ENCODE results near the gene NR1I3.

- TF ChIP-seq POLR2A (IDR thresholded peaks at IDR 0.05), result no peak
- TF ChIP-seq, protein P1, sequence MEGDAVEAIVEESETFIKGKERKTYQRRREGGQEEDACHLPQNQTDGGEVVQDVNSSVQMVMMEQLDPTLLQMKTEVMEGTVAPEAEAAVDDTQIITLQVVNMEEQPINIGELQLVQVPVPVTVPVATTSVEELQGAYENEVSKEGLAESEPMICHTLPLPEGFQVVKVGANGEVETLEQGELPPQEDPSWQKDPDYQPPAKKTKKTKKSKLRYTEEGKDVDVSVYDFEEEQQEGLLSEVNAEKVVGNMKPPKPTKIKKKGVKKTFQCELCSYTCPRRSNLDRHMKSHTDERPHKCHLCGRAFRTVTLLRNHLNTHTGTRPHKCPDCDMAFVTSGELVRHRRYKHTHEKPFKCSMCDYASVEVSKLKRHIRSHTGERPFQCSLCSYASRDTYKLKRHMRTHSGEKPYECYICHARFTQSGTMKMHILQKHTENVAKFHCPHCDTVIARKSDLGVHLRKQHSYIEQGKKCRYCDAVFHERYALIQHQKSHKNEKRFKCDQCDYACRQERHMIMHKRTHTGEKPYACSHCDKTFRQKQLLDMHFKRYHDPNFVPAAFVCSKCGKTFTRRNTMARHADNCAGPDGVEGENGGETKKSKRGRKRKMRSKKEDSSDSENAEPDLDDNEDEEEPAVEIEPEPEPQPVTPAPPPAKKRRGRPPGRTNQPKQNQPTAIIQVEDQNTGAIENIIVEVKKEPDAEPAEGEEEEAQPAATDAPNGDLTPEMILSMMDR (IDR thresholded peaks at IDR 0.05), result no peak
Measured at GRCh38 chr1:161190962-161191521, 47.0 kb downstream of the NR1I3 start.
